ENCODE measurements around the gene DDX17. TPM values are rescaled to one million over a fixed set of nuclear protein-coding genes. Genes with fewer than 3 reads are reported as not detected.

The DDX17 gene
- total RNA-seq, 1 experiment from 2014 or later, result 343 TPM

GRCh38 chr22:38448945-38449745, 57.0 kb downstream of the DDX17 start:
- Histone ChIP-seq H3K36me3 (ENCODE audit: insufficient read depth, low read length, poor library complexity, severe bottlenecking) (no peaks in the 10 kb centered on the region), H3K27ac (ENCODE audit: low read depth, low read length, poor library complexity, severe bottlenecking) (no peak overlapping the region), H3K4me3 (ENCODE audit: low read depth, low read length, poor library complexity, severe bottlenecking) (no peak overlapping the region), H3K4me1 (ENCODE audit: insufficient read depth, low read length, poor library complexity, severe bottlenecking) (peaks cover 4% of the 10 kb centered on the region), H3K9me3 (ENCODE audit: low read depth, low read length, poor library complexity, severe bottlenecking) (no peaks in the 10 kb centered on the region), H3K27me3 (replicated peaks; ENCODE audit: insufficient read depth, low read depth, low read length, poor library complexity) (peaks cover 1% of the 10 kb centered on the region)
- no TSS peak for BruUV-seq (replicated peaks)
- DNase-seq (ENCODE audit: low spot score), result no peak
- TF ChIP-seq CTCF (conservative IDR thresholded peaks at IDR 0.05; ENCODE audit: low read depth, low read length), result no peak
- no peak for TF ChIP-seq EZH2 (IDR thresholded peaks at IDR 0.05; ENCODE audit: borderline replicate concordance, low read depth, low read length, poor library complexity, severe bottlenecking)
- ChIA-PET CTCF (no interaction called here), POLR2A (ENCODE audit: low non-redundant PET) (no interaction called here)
- intact Hi-C loops (cut with micrococcal nuclease; ENCODE audit: unreplicated experiment), result no loop called here

GRCh38 chr22:38446018-38446601, 60.0 kb downstream of the DDX17 start:
- H3K4me1 ChIP-seq (ENCODE audit: insufficient read depth, low read length, poor library complexity, severe bottlenecking), result no peaks in the 10 kb centered on the region
- no peaks in the 10 kb centered on the region for H3K9me3 ChIP-seq (ENCODE audit: low read depth, low read length, poor library complexity, severe bottlenecking)
- DNase-seq (ENCODE audit: low spot score), result no peak
- no peaks in the 10 kb centered on the region for H3K36me3 ChIP-seq (ENCODE audit: insufficient read depth, low read length, poor library complexity, severe bottlenecking)
- no TSS peak for BruUV-seq (replicated peaks)
- no peak for TF ChIP-seq EZH2 (IDR thresholded peaks at IDR 0.05; ENCODE audit: borderline replicate concordance, low read depth, low read length, poor library complexity, severe bottlenecking)
- TF ChIP-seq CTCF (conservative IDR thresholded peaks at IDR 0.05; ENCODE audit: low read depth, low read length), result no peak
- H3K27ac ChIP-seq (ENCODE audit: low read depth, low read length, poor library complexity, severe bottlenecking), result no peak overlapping the region
- H3K4me3 ChIP-seq (ENCODE audit: low read depth, low read length, poor library complexity, severe bottlenecking), result no peak overlapping the region
- intact Hi-C loops (cut with micrococcal nuclease; ENCODE audit: unreplicated experiment), result no loop called here
- ChIA-PET CTCF (interaction anchor here (0.6 kb wide), 1 partner anchor 254 kb away, joined by 8 read pairs; no protein-coding TSS in a partner anchor), POLR2A (ENCODE audit: low non-redundant PET) (no interaction called here)
- no peaks in the 10 kb centered on the region for H3K27me3 ChIP-seq (replicated peaks; ENCODE audit: insufficient read depth, low read depth, low read length, poor library complexity)

- Histone ChIP-seq H3K4me1 (ENCODE audit: insufficient read depth, low read length, poor library complexity, severe bottlenecking) (no peaks in the 10 kb centered on the region), H3K4me3 (ENCODE audit: low read depth, low read length, poor library complexity, severe bottlenecking) (no peak overlapping the region), H3K36me3 (ENCODE audit: insufficient read depth, low read length, poor library complexity, severe bottlenecking) (no peaks in the 10 kb centered on the region), H3K27ac (ENCODE audit: low read depth, low read length, poor library complexity, severe bottlenecking) (no peak overlapping the region), H3K27me3 (replicated peaks; ENCODE audit: insufficient read depth, low read depth, low read length, poor library complexity) (no peaks in the 10 kb centered on the region), H3K9me3 (ENCODE audit: low read depth, low read length, poor library complexity, severe bottlenecking) (no peaks in the 10 kb centered on the region)
- TF ChIP-seq CTCF (conservative IDR thresholded peaks at IDR 0.05; ENCODE audit: low read depth, low read length), result no peak
- ChIA-PET CTCF (no interaction called here), POLR2A (ENCODE audit: low non-redundant PET) (no interaction called here)
- DNase-seq (ENCODE audit: low spot score), result no peak
- BruUV-seq (replicated peaks), result no TSS peak
- intact Hi-C loops (cut with micrococcal nuclease; ENCODE audit: unreplicated experiment), result no loop called here
These were observed 61.3 kb downstream of the DDX17 start for GRCh38 chr22:38444783-38445182.
